SK-MEL-5 (cell line): ENCODE measurements around the gene PTAR1. TPM values are rescaled to one million over a fixed set of nuclear protein-coding genes. Genes with fewer than 3 reads are reported as not detected.

Experiments
- DNase-seq: peaks from one replicate; pipeline ENCODE4 v3.0.0-alpha.2; 2016; ENCODE audit warnings: low read depth, low spot score
- in situ Hi-C: cut with HindIII; loops from 2 replicates; pipeline ENCODE4 v1.10.0; 2016; ENCODE audit warnings: low sequenced_read_pairs, high pct_unique_total_duplicates, low pct_unique_long_range_greater_than_20kb
- total RNA-seq: library from RNA; depleted of rRNA; stranded (reverse); fragments of >200 nt; shearing (Covaris generic); gene quantifications from 2 replicates; pipeline ENCODE4 v1.2.3, GENCODE V29; 2014

Gene PTAR1
- total RNA-seq, 1 experiment from 2014 or later: 84.2 TPM

DNA sequence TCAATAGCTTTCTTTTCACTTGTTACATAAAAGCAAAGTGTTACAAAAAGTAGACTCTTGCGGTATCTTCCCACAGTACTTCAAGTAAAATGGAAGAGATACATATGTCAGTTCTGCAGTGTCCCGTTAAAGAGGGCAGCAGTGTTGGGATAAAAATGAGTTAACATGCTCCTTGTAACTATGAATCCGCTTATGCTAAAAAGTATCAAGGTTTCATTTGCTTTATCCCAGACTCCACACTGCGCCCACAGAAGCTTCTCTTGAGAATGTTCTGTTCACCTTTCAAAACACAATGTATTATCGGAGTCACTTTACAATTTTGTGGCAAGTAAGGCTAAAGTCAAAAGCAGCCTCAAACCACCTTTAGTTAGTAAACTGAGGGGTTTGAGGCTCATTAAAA lies 790 bp downstream of the PTAR1 start:
- peak; percentile 13 for DNase-seq
- in situ Hi-C loops: no loop called here

DNA sequence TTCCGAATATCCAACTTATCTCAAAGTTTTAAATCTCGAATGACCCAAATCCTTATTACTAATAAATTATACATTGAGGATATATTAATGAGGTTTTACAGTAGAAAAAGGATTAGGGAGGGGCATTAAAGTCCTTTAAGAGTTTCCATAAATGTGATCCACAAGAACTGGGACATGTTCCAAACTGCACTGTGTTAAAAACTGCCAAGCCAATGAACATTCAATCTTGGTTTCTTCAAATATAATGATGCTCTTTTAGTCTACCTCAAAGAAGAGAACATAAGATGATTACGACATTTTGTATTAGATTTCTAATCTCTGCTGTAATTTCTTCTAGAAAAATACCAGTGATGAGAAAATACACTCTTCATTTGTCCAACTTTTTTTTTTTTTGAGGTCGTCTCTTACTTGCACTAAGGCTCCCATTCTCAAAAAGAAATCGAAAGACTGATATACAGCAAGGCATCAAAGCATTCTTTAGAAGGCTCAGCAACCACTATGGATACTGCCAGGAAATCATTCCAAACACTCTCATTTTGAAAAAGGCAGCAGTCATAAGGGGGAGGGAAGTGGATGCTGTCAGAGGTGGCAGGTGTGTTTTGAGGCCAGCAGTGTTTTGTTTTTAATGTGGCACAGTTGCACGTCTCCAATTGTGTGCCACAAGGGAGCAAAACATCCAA lies 1.7 kb downstream of the PTAR1 start:
- in situ Hi-C loops: no loop called here
- DNase-seq: peak; percentile 57

DNA sequence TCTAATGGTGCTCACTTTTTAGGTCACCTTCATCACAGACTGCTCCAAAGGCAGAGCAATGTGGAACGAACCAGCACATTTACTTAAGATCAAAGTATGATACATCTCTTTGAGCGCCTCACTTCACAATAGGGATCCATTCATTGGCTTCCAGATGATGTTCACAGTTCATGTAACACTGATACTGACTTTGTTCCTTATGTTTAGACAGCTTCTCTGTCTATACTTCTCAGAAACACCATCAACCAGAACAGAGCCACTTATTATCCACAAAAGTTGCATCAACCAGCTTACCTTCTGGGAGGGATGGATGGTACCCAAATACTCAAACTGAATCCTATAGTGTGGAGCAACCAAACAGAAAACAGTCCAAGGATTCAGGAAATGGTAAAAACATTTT lies 4.6 kb downstream of the PTAR1 start:
- in situ Hi-C loops: no loop called here
- peak; percentile 42 for DNase-seq

DNA sequence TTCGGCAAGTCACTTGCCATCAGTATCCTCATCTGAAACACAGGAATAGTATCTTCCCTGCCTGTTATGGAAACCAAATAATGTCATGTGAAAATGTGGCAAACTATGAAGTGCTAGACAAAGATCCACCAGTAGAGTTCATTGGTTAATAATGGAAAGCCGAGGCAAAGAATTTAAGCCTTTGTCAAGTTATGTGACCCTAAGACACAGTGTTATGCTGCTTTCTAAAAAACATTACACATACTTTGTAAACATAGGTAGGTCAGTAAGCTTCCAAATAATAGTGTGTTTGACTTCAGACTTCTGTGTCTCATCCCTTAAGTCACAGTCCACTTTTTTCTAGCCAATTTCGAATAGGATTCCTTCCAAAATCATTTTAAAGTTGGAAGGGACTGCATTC lies 6.0 kb downstream of the PTAR1 start:
- peak; percentile 34 for DNase-seq
- in situ Hi-C loops: no loop called here

DNA sequence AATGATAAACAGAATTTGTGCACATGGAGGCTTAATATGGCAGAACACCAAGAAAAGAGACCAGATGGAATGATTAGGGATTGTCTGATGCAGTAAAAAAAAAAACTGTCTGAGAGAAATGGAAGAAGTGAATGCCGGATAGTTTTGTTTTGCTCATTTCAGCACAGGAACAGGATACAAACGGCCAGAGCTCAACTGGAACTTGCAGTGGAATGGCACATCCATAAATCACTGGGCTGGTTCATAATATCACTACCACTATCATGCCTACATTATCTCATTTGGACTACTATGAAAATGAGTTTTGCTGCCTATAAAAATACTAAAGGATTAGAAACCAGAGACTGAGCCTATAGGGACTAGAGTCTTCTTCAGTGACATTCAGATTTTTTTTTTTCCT lies 9.7 kb downstream of the PTAR1 start:
- DNase-seq: no peak
- in situ Hi-C loops: no loop called here

DNA sequence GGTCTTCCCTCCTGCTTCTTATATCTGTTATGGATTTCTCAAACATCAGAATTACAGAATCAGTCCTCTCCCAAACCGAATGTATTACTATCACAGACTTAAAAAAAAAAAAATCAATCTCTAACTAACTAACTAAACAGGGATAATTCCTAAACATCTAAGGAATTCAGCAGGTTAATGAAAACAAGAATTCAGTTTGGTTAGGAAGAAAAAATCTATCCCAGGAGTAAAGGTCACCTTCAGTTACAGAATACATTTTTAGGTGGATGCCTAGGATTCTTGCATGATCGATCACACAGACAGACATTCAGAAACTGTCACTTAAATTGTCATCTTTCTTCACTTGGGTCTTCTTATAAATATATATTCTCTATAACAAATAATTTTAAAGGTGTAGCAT lies 11.5 kb downstream of the PTAR1 start:
- in situ Hi-C loops: no loop called here
- DNase-seq: no peak

DNA sequence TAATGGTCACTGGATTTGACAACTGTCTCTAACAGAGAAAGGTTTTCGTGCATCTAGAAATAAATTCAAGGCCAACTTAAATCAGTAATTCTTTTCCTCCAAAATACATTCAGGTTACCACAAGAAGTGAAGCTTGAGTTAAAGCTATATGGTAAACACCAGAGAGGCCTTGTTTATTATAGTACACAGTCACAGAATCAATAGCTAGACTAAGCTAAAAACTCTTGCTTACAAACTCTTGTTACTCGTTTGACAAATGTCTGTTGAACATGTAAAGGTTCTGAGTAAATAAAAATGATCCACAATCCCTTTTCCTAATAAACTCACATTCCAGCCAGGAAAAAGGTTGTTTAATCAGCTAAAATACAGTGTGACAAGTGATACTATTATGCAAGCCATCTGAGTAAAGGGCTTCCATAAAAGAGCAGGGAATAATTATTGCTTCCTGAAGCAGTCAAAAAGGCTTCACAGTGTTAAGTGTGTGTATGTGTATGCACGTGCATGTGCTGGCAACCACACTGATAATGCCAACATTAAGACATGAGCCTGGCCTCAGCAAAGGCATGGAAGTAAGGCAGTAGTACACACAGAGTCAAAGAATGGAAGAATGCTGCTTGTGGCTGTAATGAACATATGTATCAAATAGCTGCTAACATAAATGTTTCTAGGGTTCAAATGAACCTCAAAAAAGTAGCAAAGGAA lies 12.8 kb downstream of the PTAR1 start:
- DNase-seq: no peak
- in situ Hi-C loops: no loop called here

DNA sequence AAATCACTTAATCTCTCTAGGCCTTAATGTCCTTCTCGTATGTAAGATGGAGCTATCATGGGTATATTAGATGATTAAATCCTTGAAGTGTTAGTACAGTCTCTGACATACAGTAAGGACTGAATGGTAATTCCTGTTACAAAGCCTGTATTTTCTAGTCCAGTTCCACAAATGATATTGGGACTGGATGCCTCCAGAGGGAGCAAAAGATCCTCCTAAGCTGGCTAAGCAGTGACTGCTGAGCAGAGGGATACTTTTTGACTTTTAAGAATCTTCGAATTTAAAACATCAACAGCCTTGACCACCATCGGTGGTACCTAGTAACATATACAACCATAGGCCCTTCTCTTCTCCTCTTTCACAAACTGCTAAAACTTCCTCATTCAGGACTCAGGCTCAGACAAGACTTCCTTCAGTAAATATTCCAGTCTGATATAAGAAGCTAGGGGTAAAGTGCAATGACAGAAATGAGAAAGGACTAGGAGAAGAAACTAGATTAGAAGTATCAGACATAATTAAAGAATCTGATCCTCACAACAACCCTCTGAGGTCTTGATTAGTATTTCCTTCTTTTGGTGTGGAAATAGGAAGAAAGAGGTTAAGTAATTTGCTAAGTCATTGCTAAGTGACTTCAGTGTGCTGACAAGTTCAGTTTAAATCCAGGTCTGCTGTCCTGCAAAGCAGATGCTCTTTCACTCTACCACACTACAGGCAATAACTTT lies 13.9 kb downstream of the PTAR1 start:
- in situ Hi-C loops: no loop called here
- peak; percentile 62 for DNase-seq

DNA sequence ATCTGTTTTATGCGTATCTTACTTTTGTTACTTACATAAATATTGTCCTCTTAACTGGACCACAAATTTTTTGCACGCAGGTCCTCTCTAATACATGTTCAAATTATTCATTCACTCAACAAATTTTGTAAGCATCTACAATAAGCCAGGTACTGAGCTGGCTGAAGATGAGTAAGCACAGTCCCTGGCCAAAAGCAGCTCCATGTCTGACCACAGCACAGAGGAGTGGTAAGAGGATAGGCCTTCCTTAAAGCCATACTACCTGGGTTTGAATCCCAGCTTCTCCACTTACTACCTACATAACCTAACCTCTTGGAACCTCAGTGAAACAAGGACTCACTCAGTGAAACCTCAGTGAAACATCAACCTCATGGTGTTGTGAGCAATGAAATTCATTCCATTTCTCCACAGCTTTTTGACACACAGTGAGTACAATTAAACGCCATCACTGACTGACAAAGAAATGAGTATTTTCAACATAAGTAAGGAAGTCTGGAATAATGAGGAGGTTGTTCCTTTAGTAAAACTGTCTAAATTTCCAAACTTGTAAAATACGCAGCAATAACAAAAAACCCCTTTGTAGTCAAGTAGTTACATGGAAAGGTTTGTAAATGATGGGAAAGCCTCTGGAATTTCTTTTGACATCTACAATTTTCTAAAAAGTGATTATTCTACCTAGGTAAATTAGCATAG lies 15.0 kb downstream of the PTAR1 start:
- in situ Hi-C loops: no loop called here
- peak; percentile 22 for DNase-seq

DNA sequence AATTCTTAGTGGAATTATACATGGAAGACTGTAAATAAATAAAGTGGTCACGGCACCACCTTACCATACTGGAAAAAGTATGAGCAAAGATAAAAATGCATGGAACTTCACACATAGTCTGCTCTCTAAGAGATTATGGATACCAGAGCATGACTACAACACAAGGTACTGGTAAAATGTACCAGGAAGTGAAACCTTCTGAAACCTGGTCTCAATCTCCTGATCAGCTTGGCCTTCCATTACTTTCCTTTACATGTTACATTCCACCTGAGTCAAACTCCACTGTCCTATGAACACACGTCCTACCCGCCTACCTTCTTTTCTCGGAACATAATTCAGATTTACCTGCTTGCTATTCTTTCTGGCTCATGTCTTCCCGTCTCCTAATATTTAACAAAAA lies 15.9 kb downstream of the PTAR1 start:
- in situ Hi-C loops: no loop called here
- DNase-seq: no peak

DNA sequence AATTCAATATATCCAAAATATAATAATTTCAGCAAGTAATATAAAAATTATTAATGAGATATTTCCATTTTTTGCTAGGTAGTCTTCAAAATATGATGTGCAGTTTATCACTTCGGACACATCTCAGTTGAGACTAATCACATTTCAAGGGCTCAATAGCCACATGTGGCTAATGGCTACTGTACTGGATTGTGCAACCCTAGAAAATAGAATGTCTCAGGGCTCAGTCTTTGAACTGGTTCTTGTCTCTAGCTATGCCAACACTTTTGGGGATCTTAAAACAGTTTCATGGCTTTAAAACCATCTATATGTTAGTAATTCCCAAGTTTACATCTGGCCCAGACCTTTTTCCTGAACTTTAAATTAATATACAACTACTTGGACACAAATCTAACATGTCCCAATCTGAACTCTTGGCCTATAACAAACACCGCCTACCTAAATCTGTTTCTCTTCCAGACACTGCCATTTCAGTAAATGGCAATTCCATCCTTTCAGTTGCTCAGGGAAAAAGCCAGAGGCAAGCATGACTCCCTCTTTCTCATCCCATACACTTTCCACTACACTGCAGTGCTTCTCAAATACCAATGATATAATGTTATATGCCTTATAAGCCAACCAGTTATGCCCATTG lies 18.8 kb downstream of the PTAR1 start:
- in situ Hi-C loops: no loop called here

DNA sequence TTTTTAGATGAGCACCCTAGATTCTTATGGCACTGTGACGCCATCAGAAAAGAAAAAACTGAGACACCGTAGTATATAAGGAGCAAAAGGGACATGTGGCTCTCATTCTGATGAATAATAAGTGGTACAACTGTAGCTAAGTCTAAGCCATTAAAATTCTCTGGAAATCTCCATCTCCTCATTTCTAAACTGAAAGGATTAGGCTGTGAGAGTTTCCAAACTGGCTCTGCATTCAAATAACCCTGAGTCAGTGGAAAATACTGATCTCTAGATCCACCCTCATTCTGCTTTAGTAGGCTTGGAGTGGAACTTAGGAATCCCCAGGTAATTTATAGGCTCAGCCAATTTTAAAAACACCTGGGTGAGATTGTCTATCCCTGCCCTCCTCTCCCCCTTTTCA lies 28.5 kb downstream of the PTAR1 start:
- in situ Hi-C loops: no loop called here
- no peak for DNase-seq

More for the DNA sequence above, 18.8 kb downstream of the PTAR1 start:
- no peak for DNase-seq

DNA sequence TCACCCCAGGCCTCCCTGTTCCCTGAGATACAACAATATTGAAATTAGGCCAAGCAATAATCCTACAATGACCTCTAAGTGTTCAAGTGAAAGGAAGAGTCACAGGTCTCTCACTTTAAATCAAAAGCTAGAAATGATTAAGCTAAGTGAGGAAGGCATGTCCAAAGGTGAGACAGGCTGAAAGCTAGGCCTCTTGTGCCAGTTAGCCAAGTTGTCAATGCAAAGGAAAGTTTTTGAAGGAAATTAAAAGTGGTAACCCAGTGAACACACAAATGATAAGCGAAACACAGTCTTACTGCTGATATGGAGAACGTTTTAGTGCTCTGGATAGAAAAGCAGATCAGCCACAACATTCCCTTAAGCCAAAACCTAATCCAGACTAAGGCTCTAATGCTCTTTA lies 39.8 kb downstream of the PTAR1 start:
- no peak for DNase-seq
- in situ Hi-C loops: no loop called here

DNA sequence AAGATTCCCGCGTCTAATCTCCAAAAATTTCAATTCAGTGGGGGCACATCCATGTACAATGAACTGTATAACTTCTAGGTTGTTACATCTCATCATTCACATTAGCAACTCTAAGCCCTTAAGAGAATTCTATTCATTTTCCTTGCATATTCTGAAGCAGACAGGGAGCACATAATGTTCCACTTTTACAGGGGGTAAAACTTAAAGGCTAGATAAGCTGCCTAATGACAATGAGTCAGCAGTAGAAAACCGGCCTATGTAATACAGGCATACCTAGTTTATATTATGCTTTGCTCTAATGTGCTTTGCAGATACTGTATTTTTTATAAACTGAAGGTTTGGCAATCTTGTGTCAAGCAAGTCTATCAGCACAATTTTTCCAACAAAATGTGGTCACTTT lies 40.4 kb downstream of the PTAR1 start:
- in situ Hi-C loops: no loop called here
- DNase-seq: no peak

DNA sequence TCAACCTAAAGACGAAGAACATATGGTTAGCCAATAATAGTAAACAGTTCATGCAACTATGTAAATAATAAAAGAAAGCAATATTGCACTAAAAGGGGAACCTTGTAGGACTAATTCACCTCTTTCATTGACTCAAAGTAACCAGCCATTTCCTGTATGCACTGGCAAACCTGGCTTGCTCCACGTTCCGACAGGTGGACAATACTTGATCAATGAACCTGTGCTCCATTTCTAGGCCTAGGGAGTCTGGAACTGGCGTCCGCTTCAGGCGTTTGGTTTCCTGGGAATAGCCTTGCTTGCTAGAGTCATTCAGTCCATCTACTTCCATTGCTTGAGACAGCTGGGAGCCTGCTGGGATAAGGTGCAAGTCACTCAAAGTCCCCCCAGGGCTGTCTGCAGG lies 41.6 kb downstream of the PTAR1 start:
- in situ Hi-C loops: no loop called here
- no peak for DNase-seq

DNA sequence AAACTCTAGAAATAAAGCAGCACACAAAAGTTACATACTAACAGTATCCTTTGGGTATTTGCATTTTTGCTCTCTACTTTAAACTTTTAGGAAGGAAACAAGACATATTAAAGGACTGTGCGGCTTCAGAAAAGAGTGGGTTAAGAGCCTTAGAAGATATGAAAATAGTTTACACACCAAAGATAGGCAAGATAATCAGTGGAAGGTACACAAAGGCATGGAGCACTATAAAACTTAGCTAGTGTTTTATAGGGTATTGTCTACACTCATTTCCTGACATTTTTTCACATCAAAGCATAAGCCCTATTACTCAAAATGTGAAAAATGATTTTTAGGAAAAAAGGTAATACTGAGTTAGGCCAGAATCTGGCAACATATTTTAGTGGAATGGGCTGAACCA lies 44.0 kb downstream of the PTAR1 start:
- DNase-seq: no peak
- in situ Hi-C loops: no loop called here

DNA sequence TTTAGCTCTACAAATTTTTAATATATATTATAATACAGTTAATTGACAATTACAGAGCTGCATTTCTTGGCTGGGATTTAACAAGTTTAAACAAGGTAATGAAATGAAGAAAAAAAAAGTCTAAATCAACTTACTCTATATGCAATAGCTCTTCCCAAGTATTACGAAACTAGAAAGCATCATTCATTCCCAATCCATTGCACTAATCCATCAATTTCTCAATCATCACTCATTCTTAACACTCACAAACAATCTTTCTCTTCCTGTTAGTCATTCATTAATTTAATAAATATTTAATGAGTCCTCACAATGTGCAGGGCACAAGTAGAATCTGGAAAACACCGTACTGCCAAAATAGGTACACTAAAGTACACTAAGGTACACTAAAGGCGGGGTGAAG lies 44.7 kb downstream of the PTAR1 start:
- DNase-seq: no peak
- in situ Hi-C loops: no loop called here

DNA sequence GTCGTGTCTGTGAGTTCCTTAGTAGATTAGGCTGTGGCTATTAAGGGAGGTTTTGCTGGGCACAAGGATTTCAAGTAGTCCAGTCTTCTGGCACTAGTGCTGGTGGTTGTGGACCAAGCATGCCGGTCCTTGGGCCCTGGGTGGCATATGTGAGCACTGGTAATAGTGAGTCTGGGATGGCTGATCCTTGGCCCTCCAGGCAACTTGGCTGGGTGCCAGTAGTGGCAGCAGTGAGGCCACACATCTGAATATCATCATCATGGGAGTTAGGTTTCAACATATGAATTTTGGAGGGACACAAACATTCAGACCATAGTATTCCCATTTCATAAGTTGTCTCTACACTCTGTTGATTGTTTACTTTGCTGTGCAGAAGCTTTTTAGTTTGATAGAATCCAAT lies 62.3 kb downstream of the PTAR1 start:
- DNase-seq: no peak
- in situ Hi-C loops: no loop called here
